Suprapubic skin (tissue), 3 donors: ENCODE results near the gene BCAS4.

Experiments used
- CTCF ChIP-seq, 2 donors: fragments of 200-600 bp in 1 of 2; fragments of 450-650 bp in 1 of 2; sonication (generic) in 1 of 2; IDR thresholded peaks; one replicate each; pipeline ENCODE4 v1.5.1; 2016 to 2019; ENCODE audit warnings: antibody characterized with exemption in 2 of 2, mild to moderate bottlenecking in 1 of 2, moderate library complexity in 1 of 2
- EP300 ChIP-seq: sonication (generic); formaldehyde crosslinking; IDR thresholded peaks from one replicate; pipeline ENCODE4 v1.6.1; 2017; ENCODE audit warnings: antibody characterized with exemption

- no peak for TF ChIP-seq EP300
- no peak for TF ChIP-seq CTCF (IDR thresholded peaks at IDR 0.05)
These were observed 121.4 kb downstream of the BCAS4 start for GRCh38 chr20:50916257-50916656.
